Measurements from ENCODE around the gene TSPEAR.

TSPEAR gene

DNA sequence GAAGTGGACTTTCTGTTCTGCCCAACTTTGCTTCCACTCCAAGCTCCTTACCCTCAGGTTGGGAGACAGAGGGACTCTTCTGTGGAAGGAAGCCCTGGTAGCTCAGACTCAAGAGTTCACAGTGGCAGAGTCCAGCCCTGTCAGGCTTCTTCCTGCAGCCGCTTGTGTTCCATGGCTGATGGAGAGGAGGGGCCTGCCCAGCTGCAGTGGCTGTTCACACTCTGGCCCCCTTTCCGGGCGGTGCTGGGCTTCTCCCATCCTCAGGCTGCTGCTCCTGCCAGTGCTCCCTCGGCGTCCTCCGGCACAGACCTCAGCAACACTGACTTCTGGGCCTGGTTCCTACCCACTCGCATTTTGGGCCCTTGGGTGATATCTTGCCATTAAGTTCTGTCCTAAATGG, 175.4 kb downstream of the TSPEAR start:
- H3K4me1 Mint-ChIP-seq (ENCODE audit: low read depth), result no peaks in the 10 kb centered on the region
- H3K27ac Mint-ChIP-seq, result no peak overlapping the region
- H3K36me3 Mint-ChIP-seq (ENCODE audit: low read depth), result no peaks in the 10 kb centered on the region
- DNase-seq, result no peak
- H3K9me3 Mint-ChIP-seq, result no peaks in the 10 kb centered on the region
- no peaks in the 10 kb centered on the region for H3K27me3 Mint-ChIP-seq
- H3K4me3 Mint-ChIP-seq, result no peak overlapping the region

DNA sequence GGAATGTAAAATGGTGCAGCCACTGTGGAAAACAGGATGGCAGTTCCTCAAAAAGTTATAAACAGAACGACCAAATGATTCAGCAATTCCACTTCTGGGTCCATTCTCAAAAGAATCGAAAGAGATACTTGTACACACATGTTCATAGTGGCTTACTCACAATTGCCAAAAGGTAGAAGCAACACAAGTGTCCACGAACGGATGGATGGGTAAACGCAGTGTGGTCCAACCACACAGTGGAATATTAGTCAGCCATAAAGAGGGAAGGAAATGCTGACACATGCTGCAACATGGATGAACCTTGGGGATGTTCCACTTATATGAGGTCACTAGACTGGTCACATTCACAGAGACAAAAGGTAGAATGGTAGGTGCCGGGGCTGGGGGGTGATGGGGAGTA, 176.7 kb downstream of the TSPEAR start:
- no peaks in the 10 kb centered on the region for H3K9me3 Mint-ChIP-seq
- no peaks in the 10 kb centered on the region for H3K4me1 Mint-ChIP-seq (ENCODE audit: low read depth)

DNA sequence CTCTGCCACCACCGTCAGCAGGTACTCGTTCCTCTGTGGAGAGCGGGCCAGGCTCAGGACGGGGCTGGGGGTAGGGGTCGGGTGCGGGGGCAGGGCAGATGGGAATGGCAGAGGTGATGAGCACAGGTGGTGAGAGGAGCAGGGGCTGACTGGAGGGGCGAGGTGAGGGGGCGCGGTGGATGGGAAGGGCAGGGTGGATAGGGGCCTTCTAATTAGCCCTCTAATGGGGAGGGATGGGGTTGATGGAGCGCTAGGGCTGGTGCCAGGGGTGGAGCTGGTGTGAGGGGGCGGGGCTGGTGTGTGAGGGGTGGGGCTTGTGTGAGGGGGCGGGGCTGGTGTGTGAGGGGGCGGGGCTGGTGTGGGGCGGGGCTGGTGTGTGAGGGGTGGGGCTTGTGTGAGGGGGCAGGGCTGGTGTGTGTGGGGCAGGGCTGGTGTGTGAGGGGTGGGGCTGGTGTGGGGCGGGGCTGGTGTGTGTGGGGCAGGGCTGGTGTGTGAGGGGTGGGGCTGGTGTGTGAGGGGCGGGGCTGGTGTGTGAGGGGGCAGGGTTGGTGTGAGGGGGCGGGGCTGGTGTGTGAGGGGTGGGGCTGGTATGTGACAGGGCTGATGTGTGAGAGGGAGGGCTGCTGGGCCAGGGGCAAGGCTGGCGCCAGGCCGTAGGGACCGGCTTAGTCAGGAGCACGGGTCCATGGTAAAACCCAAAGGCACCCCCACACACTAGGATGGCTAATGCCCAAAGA, 177.3 kb downstream of the TSPEAR start:
- Mint-ChIP-seq H3K27ac (no peak overlapping the region), H3K9me3 (no peaks in the 10 kb centered on the region), H3K36me3 (ENCODE audit: low read depth) (no peaks in the 10 kb centered on the region), H3K4me1 (ENCODE audit: low read depth) (no peaks in the 10 kb centered on the region), H3K27me3 (no peaks in the 10 kb centered on the region), H3K4me3 (no peak overlapping the region)
- DNase-seq, result peak; percentile 19

More for the DNA sequence above, 176.7 kb downstream of the TSPEAR start:
- Mint-ChIP-seq H3K27me3 (no peaks in the 10 kb centered on the region), H3K27ac (peak overlapping the region; percentile 3), H3K4me3 (no peak overlapping the region), H3K36me3 (ENCODE audit: low read depth) (no peaks in the 10 kb centered on the region)
- peak; percentile 7 for DNase-seq

DNA sequence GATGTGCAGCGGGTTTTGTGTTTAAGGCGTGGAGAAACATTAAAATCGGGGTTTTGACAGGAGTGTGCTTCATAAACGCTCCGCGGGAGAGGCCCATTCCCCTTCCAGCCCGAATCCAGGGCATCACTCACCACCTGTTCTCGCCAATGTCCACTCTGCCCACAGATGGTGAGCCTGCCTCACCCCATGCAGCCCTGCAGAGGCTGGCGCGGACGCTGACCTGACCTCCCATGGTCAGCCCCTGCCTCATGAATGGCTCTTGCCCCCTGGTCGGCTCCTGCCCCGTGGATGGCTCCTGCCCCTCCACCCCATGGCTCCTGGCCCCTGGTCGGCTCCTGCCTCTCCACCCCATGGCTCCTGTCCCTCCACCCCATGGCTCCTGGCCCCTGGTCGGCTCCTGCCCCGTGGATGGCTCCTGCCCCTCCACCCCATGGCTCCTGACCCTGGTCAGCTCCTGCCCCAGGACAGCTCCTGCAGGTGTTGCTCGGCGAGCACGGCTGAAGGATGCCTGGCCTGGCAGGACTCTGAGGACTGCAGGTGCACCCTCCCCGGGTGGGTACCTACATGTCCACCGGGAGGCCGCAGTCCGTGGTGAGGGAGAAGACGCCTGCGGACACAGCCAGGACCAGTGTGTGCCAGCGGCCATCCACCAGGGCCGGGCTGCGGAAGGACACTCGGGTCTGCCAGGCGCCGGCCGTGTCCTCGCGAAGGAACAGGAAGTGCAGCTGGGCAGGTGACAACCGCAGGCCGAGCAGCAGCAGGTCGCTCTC, 178.1 kb downstream of the TSPEAR start:
- DNase-seq, result peak; percentile 19
- Mint-ChIP-seq H3K4me1 (ENCODE audit: low read depth) (no peaks in the 10 kb centered on the region), H3K36me3 (ENCODE audit: low read depth) (no peaks in the 10 kb centered on the region), H3K9me3 (no peaks in the 10 kb centered on the region), H3K27me3 (no peaks in the 10 kb centered on the region), H3K27ac (no peak overlapping the region), H3K4me3 (no peak overlapping the region)

DNA sequence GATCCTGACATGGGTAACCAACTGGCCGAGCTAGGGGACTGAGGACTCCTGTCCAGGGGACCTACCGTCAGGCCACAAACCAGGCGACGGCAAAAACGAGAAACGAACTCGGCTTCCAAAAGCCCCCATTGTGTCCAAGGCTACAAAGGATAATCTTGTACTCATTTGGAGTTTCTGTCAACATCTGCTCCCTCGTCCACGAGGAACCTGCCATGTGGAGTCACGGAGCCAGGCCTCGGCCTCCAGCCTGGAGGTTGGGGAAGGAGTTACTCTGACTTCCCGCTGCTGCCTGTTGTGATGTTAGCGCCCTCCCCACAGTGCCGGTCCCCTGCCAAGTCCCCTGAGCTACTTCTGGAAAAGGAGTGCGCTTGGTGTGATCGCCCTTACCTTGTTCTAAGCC, 178.7 kb downstream of the TSPEAR start:
- Mint-ChIP-seq H3K9me3 (no peaks in the 10 kb centered on the region), H3K27ac (no peak overlapping the region), H3K27me3 (no peaks in the 10 kb centered on the region), H3K4me1 (ENCODE audit: low read depth) (no peaks in the 10 kb centered on the region), H3K36me3 (ENCODE audit: low read depth) (no peaks in the 10 kb centered on the region), H3K4me3 (no peak overlapping the region)
- DNase-seq, result peak; percentile 19

DNA sequence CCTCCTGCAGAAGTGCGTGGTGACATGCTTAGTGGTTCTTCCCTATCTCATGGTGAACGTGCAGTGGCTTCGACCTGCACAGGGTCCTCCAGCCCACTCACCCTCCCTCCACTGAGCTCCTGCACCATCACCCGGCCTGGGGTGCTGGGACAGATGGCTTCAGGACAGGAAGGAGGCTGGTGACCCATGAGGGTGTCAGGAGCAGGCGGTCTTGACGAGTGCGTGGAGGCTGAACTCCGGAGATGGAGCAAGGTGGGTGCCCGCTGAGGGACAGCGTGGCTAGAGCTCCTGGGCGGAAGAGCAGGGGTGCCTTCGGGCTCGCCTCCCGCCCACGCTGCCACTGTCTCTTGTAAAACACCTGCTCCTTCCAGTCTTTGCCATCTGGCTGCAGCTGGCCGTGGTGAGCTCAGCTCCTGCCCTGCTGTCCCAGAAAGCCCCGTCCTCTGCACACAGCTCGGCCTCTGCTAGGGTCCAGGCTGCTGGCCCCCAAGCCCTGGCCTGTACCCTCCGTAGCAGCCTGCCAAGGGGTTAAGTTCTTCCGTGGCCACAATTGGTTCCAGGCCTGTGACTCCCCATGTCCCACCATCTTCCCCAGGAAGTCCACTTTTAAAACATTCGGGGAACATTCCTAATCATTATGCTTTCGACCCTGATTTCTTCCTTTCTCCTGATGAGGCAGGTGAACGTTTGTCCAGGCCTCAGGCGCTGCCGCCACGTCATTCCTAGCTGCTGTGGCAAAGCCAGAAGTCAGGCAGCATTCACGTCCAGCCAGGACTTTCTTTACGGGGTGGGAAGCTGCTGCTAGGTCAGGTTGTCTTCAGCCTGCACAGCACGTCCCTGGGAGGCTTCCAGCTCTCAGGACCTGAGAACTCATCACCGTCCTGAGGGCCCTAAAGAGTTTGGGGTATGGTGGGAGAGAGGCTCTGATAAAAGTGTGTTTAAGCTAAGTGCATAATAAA, 179.5 kb downstream of the TSPEAR start:
- no peak overlapping the region for H3K27ac Mint-ChIP-seq

DNA sequence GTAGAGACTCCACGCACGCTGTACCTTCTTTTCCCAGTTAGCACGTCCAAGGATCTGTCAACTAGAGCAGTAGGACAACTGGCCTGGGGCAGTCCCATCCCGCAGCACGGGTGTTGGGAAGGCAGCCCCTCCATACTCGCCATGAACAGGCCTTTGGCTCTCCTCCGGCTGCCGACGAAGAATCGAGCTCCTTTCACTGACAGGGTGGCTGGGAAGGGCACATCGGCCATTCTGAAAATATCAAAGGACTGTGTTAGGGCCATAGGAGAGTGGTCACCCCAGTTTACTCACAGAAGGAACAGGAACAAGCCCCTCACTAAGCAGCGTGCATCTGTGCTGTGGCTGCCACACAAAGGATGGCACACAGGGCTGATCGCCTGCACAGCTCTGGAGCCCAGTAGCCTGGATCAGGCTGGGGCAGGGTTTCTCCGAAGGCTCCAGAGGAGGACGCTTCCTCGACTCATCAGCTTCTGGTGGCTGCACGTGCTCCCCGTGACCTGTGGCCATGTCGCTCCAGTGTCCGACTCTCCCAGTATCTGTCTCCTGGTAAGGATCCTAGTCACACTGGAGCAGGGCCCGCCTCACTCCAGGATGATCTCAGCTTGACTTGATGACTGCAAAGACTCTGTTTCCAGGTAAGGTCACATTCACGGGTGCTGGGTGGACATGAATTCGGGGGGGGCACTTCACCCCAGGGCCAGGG, 180.3 kb downstream of the TSPEAR start:
- no peaks in the 10 kb centered on the region for H3K9me3 Mint-ChIP-seq
- DNase-seq, result peak; percentile 19
- H3K27ac Mint-ChIP-seq, result no peak overlapping the region
- H3K27me3 Mint-ChIP-seq, result no peaks in the 10 kb centered on the region
- no peaks in the 10 kb centered on the region for H3K4me1 Mint-ChIP-seq (ENCODE audit: low read depth)
- H3K36me3 Mint-ChIP-seq (ENCODE audit: low read depth), result no peaks in the 10 kb centered on the region
- H3K4me3 Mint-ChIP-seq, result no peak overlapping the region

More for the DNA sequence above, 179.5 kb downstream of the TSPEAR start:
- H3K4me3 Mint-ChIP-seq, result no peak overlapping the region
- H3K4me1 Mint-ChIP-seq (ENCODE audit: low read depth), result no peaks in the 10 kb centered on the region
- DNase-seq, result no peak
- H3K36me3 Mint-ChIP-seq (ENCODE audit: low read depth), result no peaks in the 10 kb centered on the region
- no peaks in the 10 kb centered on the region for H3K27me3 Mint-ChIP-seq
- no peaks in the 10 kb centered on the region for H3K9me3 Mint-ChIP-seq

DNA sequence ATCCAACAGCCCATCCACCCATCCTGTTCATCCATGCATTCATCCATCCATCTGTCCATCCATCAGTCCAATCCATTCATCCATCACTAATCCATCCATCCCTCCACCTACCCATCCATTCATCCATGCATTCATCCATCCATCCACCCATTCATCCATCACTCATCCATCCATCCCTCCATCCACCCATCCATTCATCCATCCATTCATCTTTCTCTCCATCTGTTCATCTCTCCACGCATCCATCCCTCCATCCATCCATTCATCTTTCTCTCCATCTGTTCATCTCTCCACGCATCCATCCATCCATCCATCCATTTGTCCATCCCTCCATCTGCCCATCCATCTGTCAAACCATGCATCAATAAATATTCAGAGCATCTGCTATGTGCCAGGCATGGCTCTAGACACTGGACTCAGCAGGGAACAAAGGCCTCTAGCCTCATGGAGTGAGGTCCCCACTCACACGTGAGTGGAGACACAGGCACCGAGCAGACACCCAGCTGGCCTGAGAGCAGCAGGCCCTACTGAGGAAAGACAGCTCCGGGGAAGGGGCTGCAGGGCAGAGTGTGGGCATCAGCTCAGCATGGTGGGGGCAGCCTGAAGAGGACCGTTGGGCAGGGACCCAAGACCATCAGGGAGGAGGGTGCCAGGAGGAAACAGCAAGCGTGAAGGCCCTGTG, 181.0 kb downstream of the TSPEAR start:
- Mint-ChIP-seq H3K9me3 (no peaks in the 10 kb centered on the region), H3K4me3 (no peak overlapping the region), H3K36me3 (ENCODE audit: low read depth) (no peaks in the 10 kb centered on the region), H3K27me3 (no peaks in the 10 kb centered on the region), H3K27ac (no peak overlapping the region), H3K4me1 (ENCODE audit: low read depth) (no peaks in the 10 kb centered on the region)
- DNase-seq, result no peak

DNA sequence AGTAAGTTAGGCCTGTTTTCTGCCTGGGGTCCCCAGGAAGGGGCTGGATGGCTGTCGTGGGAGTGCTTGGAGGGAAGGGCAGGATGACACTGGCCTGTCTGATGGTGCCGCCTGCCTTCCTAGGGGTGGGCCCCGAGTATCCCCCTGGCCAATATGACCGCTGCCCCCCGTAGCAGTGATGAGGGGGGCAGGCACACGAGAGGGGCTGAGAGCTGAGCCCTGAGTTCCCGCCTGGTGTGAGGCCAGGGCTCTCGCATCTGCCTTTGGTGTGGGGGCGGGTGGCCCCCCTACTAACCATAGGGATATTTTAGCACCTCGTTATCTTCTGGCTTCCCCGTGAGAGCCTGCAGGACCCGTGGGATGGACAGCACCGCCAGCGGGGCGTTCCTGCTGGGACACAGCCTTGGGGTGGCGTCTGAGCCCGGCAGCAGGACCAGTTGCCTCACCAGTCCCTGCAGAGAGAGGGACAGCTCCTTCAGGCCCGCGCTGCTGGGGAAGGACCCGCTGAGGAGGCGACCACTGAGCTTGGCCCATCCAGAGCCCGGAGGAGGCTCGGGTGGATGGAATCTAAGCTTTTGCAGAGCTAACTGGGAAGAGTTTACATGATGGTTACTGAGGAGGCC, 181.8 kb downstream of the TSPEAR start:
- Mint-ChIP-seq H3K9me3 (no peaks in the 10 kb centered on the region), H3K4me1 (ENCODE audit: low read depth) (no peaks in the 10 kb centered on the region), H3K27me3 (no peaks in the 10 kb centered on the region), H3K4me3 (no peak overlapping the region), H3K27ac (no peak overlapping the region), H3K36me3 (ENCODE audit: low read depth) (no peaks in the 10 kb centered on the region)
- DNase-seq, result peak; percentile 7

DNA sequence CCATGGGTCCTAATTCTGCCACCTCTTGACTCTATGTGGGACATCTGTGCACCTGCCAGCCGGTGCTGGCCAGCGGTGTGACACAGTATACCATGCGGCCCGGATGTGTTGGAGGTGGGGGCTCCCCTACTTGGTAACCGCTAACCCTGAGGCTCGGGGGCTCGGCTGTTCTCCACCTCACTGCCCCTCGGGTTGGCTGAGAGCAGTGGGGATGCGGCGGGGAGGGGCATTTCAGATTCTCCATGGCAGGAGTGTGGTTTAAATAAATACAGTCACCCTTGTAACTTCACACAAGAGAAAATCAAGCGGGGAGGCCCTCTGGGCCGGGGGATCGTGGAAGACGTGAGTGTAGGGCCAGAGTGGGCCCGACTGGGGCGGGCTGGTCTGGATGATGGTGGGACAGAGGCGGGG, 182.4 kb downstream of the TSPEAR start:
- no peak overlapping the region for H3K27ac Mint-ChIP-seq
- H3K36me3 Mint-ChIP-seq (ENCODE audit: low read depth), result no peaks in the 10 kb centered on the region
- H3K4me1 Mint-ChIP-seq (ENCODE audit: low read depth), result no peaks in the 10 kb centered on the region
- no peak overlapping the region for H3K4me3 Mint-ChIP-seq
- DNase-seq, result peak; percentile 16
- H3K27me3 Mint-ChIP-seq, result no peaks in the 10 kb centered on the region
- H3K9me3 Mint-ChIP-seq, result no peaks in the 10 kb centered on the region

DNA sequence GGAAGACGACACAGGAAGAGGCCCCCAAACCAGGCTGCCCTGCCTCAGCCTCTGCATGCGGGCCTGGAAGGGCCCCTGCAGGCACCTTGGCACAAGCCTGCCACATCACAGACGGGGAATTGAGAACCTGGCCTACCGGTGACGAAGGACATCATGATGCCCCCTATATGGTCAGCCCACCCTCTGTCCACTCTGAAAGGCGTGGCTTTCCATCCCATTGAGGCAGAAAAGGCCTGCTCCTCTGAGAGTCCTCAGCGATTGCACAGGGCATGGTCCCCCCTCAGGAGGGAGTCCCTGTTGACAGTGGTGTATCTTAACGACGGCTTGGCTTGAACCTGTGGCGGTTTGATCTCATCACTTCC, 182.8 kb downstream of the TSPEAR start:
- Mint-ChIP-seq H3K4me3 (no peak overlapping the region), H3K27ac (no peak overlapping the region), H3K4me1 (ENCODE audit: low read depth) (no peaks in the 10 kb centered on the region)

DNA sequence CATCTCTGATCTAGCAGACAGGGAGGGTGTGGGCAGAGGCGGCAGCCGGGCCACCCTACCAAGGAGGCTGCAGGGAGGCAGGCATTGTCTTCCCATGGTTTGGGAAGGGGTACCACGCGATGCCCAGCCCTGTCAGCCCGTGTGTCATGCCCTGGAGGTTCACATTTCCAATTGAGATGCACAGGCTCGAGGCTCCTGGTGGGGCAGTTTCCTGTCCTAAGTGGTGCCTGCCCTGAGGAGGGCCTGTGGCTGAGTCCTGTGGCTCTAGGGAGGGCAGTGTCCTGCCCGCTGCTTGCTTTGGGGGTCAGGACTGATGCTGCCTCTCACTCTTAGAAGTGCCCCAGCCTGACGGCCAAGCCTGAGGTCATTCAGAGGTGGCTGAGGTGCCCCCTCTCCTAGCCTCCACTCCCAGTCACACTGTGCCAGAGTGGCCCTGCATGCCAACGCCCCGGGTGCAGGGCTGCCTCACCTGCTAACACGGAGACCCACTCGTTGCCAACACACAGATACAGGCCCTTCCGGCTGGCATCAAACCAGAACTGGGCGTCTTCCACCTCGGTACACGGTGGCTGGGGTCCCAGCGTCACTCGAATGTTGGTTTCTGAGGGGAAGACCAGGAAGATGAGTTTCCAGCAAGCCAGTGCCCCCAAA, 183.3 kb downstream of the TSPEAR start:
- Mint-ChIP-seq H3K9me3 (no peaks in the 10 kb centered on the region), H3K36me3 (ENCODE audit: low read depth) (no peaks in the 10 kb centered on the region), H3K4me1 (ENCODE audit: low read depth) (no peaks in the 10 kb centered on the region), H3K27me3 (no peaks in the 10 kb centered on the region), H3K4me3 (no peak overlapping the region), H3K27ac (no peak overlapping the region)
- no peak for DNase-seq

More for the DNA sequence above, 182.8 kb downstream of the TSPEAR start:
- no peaks in the 10 kb centered on the region for H3K36me3 Mint-ChIP-seq (ENCODE audit: low read depth)
- H3K9me3 Mint-ChIP-seq, result no peaks in the 10 kb centered on the region
- H3K27me3 Mint-ChIP-seq, result no peaks in the 10 kb centered on the region
- DNase-seq, result peak; percentile 14
